ENCODE measurements around the gene TMEM132A. TPM values are rescaled to one million over a fixed set of nuclear protein-coding genes. Genes with fewer than 3 reads are reported as not detected.

The TMEM132A gene
- total and polyA plus RNA-seq, 9 donors: 2.9 to 34.1 (median 21.3) TPM

DNA sequence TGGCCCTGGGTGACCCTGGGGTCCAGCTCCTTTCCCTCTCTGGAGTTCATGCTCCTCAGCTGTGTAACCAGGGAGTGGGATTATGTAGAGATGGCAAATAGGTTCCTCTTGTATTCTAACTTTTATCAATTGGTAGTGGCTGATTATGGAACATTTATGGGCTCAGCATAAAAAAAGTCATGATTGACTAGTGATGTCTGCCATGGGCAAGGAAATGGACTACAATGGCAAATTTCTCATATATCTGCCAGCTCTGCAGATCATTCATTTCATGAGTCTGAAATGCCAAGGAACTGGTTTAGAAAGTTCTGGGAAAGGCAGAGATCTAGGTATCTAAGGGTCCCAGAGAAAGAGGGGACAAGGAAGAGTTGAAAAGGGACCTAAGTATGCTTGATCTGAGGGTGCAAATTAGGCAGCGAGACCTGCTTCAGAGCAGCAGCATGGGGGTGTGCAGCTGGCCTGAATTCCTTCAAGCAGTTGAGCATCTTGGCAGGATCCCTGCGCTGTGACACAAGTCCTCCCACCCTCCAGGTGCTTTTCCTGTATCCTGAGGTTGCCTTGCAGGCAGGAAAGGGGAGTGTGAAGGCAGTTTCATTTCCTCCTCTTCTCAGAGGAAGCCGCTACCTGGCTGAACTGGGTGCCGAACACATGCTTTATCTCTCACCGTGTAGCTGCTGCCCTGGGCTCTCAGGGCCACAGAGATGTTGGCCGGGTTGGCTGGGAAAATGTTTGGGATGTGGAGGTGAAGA lies 17.3 kb downstream of the TMEM132A start:
- intact Hi-C loops (cut with DNase I): no loop called here
- no peaks in the 10 kb centered on the region for H3K9me3 ChIP-seq
- H3K27me3 ChIP-seq: no peaks in the 10 kb centered on the region
- H3K4me1 ChIP-seq (ENCODE audit: insufficient read depth): no peaks in the 10 kb centered on the region
- H3K4me3 ChIP-seq: no peak overlapping the region
- no peak for DNase-seq
- TF ChIP-seq POLR2A (IDR thresholded peaks at IDR 0.05) (no peak), EP300 (IDR thresholded peaks at IDR 0.05) (no peak)
- TF ChIP-seq, protein P1, sequence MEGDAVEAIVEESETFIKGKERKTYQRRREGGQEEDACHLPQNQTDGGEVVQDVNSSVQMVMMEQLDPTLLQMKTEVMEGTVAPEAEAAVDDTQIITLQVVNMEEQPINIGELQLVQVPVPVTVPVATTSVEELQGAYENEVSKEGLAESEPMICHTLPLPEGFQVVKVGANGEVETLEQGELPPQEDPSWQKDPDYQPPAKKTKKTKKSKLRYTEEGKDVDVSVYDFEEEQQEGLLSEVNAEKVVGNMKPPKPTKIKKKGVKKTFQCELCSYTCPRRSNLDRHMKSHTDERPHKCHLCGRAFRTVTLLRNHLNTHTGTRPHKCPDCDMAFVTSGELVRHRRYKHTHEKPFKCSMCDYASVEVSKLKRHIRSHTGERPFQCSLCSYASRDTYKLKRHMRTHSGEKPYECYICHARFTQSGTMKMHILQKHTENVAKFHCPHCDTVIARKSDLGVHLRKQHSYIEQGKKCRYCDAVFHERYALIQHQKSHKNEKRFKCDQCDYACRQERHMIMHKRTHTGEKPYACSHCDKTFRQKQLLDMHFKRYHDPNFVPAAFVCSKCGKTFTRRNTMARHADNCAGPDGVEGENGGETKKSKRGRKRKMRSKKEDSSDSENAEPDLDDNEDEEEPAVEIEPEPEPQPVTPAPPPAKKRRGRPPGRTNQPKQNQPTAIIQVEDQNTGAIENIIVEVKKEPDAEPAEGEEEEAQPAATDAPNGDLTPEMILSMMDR (IDR thresholded peaks at IDR 0.05): no peak
- no peaks in the 10 kb centered on the region for H3K36me3 ChIP-seq
- H3K27ac ChIP-seq: no peak overlapping the region
- WGBS, 3 donors: 79 to 90% (median 87%) methylated on average over 6 of the region's 6 CpGs

DNA sequence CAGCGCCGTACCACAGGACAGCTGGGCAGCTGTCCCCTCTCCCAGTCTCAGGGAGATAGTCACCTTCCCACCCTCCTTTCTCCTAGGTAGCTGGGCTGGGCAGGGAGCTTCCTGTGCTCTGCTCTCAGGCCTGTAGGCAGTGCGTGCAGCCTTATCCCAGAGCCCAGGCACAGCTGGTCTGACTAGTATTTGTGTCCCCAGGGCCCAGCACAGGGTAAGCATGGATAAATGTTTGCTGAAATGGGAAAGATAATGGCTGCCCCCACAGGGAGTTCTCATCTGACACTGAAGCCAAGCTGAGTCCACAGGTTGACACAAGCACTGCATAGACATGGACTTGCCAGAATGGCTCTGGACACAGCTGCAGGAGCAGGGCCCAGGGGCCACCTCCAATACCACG lies 18.0 kb downstream of the TMEM132A start:
- intact Hi-C loops (cut with DNase I): no loop called here
- DNase-seq: no peak
- Histone ChIP-seq H3K36me3 (no peaks in the 10 kb centered on the region), H3K4me1 (ENCODE audit: insufficient read depth) (no peaks in the 10 kb centered on the region), H3K4me3 (no peak overlapping the region), H3K27me3 (no peaks in the 10 kb centered on the region), H3K27ac (no peak overlapping the region), H3K9me3 (no peaks in the 10 kb centered on the region)
- WGBS, 3 donors: 85 to 96% (median 92%) methylated on average over 4 of the region's 4 CpGs
- TF ChIP-seq, protein P1 (IDR thresholded peaks at IDR 0.05): no peak
- TF ChIP-seq POLR2A (IDR thresholded peaks at IDR 0.05) (no peak), EP300 (IDR thresholded peaks at IDR 0.05) (no peak)

DNA sequence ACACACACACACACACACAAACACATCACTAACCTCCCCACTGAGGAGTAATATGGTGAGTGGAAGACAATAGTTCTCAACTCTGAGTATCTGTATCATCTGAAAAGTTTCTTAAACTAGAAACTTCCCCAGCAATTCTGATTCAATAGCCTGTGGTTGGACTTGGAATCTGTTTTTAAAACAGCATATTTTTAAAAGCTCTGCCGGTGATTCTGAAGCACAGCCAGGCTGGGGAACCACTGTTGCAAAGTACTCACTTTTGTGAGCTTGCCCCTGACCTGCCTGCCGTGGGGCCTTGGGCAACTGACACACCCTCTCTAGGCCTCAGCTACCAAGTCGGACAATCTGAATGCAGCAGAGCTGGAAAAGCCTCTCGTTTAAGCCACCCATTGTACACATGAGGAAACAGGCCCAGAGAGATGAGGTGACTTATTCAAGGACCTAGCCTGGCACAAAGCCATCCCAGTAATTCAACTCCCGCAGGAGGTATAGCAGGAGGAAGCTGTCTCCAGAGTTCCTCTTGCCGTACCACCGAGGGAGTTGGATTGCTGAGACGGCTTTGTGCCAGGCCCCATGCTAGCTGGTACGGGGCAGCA lies 18.8 kb downstream of the TMEM132A start:
- no peak for DNase-seq
- H3K9me3 ChIP-seq: no peaks in the 10 kb centered on the region
- intact Hi-C loops (cut with DNase I): no loop called here
- TF ChIP-seq EP300 (IDR thresholded peaks at IDR 0.05): no peak
- TF ChIP-seq POLR2A (IDR thresholded peaks at IDR 0.05): no peak
- TF ChIP-seq, protein P1 (IDR thresholded peaks at IDR 0.05): no peak
- no peaks in the 10 kb centered on the region for H3K27me3 ChIP-seq
- no peaks in the 10 kb centered on the region for H3K4me1 ChIP-seq (ENCODE audit: insufficient read depth)
- no peaks in the 10 kb centered on the region for H3K36me3 ChIP-seq
- H3K27ac ChIP-seq: no peak overlapping the region
- 10 to 29% (median 27%) methylated on average over 9 of the region's 9 CpGs for WGBS, 3 donors
- H3K4me3 ChIP-seq: no peak overlapping the region

DNA sequence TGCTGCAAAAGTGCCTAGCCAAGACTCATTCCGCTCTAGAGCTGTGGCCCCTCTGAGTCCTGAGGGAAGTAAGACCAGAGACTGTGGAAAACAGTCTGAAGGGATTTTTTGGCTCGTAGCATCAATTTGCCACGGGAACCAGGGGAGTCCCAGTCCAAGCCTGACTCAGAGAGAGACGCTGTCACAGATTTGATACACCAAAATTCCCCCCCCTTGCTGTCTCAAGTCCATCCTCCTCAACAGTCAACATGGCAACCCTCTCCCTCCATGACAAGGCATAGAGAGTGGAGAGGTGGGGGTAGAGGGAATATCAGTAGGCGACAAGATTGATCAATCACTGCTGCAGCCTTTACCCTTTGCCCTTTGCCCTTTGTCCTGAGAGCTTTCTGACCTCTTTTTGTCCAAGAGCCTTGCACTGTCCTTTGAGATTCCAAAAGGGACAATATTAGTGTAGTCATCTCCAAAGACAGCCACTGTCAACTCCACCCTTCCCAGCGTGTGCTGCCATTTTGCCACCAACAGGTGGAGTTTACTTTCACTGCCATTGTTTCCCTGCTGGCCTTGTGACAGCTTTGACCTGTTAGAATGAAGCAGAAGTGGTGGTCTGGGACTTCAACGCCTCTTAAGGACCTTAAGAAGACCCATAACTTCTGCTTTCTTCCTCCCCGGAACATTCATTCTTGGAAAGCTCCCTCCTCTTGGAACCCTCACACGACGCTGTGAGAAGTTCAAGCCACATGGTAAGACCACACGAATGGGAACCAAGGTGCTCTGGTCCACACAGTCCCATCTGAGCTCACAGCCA lies 20.4 kb downstream of the TMEM132A start:
- intact Hi-C loops (cut with DNase I): no loop called here
- Histone ChIP-seq H3K27ac (no peak overlapping the region), H3K36me3 (no peaks in the 10 kb centered on the region), H3K9me3 (no peaks in the 10 kb centered on the region), H3K27me3 (no peaks in the 10 kb centered on the region), H3K4me3 (no peak overlapping the region), H3K4me1 (ENCODE audit: insufficient read depth) (no peaks in the 10 kb centered on the region)
- no peak for DNase-seq
- TF ChIP-seq POLR2A (IDR thresholded peaks at IDR 0.05) (no peak), EP300 (IDR thresholded peaks at IDR 0.05) (no peak)
- TF ChIP-seq, protein P1 (IDR thresholded peaks at IDR 0.05): no peak
- WGBS, 3 donors: 88 to 93% (median 89%) methylated on average over 11 of the region's 11 CpGs

All from ovary (tissue), 9 donors.